ENCODE measurements around the gene USHBP1. TPM values are rescaled to one million over a fixed set of nuclear protein-coding genes. Genes with fewer than 3 reads are reported as not detected.
"Not testable (repeated sequence)": the region's sequence is repeated elsewhere in the genome, so short reads cannot be mapped to it uniquely, and the experiment has no call there.

USHBP1 gene
- total RNA-seq, 2 experiments from 2014 or later = 0.38 to 0.45 TPM

DNA sequence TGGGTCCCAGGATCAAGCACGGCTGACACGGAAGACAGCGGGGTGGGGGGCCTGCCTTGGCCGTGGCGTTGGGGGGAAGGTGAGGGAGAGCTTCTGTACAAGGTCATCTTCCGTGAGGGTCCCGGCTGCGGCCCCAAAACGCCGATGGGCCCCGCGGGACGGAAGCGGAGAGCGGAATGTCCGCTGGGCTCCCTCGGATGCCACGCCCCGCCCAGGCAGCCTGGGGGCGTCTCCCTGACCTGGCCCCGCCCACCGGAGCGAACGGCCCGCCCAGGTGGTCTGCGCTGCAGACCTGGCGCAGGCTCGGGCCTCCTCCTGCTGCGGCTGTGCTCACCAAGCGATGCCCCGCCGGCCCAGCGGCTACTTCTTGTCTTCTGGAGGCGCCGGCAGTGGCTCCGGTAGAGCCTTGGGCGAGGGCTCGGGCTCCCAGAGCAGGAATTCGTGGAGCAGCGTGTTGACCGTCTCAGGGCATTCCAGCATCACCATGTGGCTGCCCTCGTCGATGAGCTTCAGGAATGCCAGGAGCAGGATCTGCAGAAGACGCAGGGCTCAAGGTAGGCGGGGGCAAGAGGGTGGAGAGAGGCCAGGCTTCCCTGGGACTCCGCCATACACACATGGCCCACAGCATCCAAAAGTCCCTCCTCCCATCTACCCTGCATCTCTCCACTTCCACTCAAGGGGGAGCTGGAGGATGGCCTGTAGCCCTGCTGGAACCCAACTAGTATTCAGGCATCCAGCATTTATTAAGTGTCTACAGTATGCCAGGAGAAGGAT lies 27.9 kb upstream of the USHBP1 start:
- ChIA-PET CTCF (interaction anchor here (0.6 to 2.6 kb wide), 22 partner anchors 9 to 127 kb away, joined by 3 to 15 read pairs (median 4); partner anchors contain the start of genes ABHD8, ANKLE1, ANO8 and BABAM1), POLR2A (interaction anchor here (0.8 to 2.9 kb wide), 8 partner anchors 11 to 96 kb away, joined by 3 to 13 read pairs (median 4); partner anchors contain the start of genes ABHD8, ANKLE1 and DDA1)
- DNase-seq = peak; percentile 82
- H3K9me3 Mint-ChIP-seq = no peaks in the 10 kb centered on the region
- peaks cover 2% of the 10 kb centered on the region for H3K36me3 Mint-ChIP-seq (ENCODE audit: low read depth)
- peak overlapping the region; percentile 40 for H3K27ac Mint-ChIP-seq
- peaks cover 15% of the 10 kb centered on the region for H3K4me1 Mint-ChIP-seq
- peak overlapping the region; percentile 83 for H3K4me3 Mint-ChIP-seq
- H3K27me3 Mint-ChIP-seq = peaks cover 3% of the 10 kb centered on the region

DNA sequence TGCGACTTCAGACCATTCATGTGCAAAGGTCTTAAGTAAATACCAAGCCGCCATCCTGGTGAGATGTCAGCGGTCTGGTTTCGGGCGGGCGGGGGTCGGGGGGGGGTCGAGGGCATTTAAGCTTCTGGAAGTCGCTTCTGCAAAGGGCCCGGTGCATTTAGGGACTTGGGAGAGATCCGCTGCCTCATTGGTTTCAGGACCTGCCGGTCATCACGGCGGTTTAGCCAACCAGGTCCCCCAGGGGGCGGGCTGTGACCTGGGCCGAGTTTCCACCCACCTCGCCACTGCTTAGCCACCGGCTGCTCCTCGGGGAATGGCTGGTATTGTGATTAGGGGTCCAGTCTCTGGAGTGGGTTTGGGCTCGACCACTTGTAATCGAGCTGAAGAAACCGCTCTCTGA lies 24.9 kb upstream of the USHBP1 start:
- no peak overlapping the region for H3K27ac Mint-ChIP-seq
- ChIA-PET POLR2A (interaction anchor here (1.2 to 2.9 kb wide), 2 partner anchors 9 to 22 kb away, joined by 3 to 8 read pairs; partner anchors contain the start of genes ANKLE1 and BABAM1), CTCF (interaction anchor here (2.2 kb wide), 1 partner anchor 16 kb away, joined by 5 read pairs; the partner anchor contains the start of gene MRPL34)
- peak; percentile 55 for DNase-seq
- H3K9me3 Mint-ChIP-seq = no peaks in the 10 kb centered on the region
- H3K4me3 Mint-ChIP-seq = no peak overlapping the region
- peaks cover 2% of the 10 kb centered on the region for H3K36me3 Mint-ChIP-seq (ENCODE audit: low read depth)
- peaks cover 12% of the 10 kb centered on the region for H3K4me1 Mint-ChIP-seq
- peaks cover 3% of the 10 kb centered on the region for H3K27me3 Mint-ChIP-seq

DNA sequence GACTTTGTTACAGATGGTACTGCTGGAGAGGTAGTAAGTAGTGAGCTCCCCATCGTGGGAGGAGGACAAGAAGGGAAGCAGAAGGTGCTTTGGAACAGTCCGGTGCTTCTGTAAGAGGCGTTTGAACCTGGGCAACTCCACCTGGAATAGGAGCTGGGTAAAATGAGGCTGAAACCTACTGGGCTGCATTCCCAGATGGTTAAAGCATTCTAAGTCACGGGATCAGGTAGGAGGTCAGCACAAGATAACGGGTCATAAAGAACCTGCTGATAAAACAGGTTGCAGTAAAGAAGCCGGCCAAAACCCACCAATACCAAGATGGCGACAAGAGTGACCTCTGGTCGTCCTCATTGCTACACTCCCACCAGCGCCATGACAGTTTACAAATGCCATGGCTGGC lies 22.2 kb upstream of the USHBP1 start:
- Mint-ChIP-seq H3K4me1 (peaks cover 9% of the 10 kb centered on the region), H3K4me3 (no peak overlapping the region), H3K27ac (no peak overlapping the region), H3K36me3 (ENCODE audit: low read depth) (peaks cover 10% of the 10 kb centered on the region), H3K27me3 (peaks cover 3% of the 10 kb centered on the region), H3K9me3 (no peaks in the 10 kb centered on the region)
- POLR2A ChIA-PET = no interaction called here
- no peak for DNase-seq
- CTCF ChIA-PET = no interaction called here

DNA sequence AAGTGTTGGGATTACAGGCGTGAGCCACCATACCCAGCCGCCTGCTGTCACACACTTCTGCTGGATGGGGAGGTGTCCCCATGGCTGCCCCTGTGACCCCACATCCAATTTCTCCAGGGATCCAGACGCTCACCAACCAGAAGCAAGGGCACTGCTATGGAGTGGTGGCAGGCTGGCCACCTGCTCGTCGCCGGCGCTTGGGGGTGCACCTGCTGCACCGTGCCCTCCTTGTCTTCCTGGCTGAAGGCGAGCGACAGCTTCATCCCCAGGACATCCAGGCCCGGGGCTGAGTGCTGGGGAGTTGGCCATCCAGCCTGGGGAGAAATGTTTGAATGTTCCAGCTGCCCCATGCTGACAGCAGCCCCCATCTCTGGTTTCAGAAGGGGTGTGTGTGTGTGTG lies 21.7 kb upstream of the USHBP1 start:
- CTCF ChIA-PET = no interaction called here
- DNase-seq = no peak
- POLR2A ChIA-PET = no interaction called here
- H3K36me3 Mint-ChIP-seq (ENCODE audit: low read depth) = peaks cover 10% of the 10 kb centered on the region
- peaks cover 10% of the 10 kb centered on the region for H3K4me1 Mint-ChIP-seq
- H3K9me3 Mint-ChIP-seq = no peaks in the 10 kb centered on the region
- H3K27me3 Mint-ChIP-seq = peaks cover 3% of the 10 kb centered on the region
- H3K27ac Mint-ChIP-seq = no peak overlapping the region
- no peak overlapping the region for H3K4me3 Mint-ChIP-seq

DNA sequence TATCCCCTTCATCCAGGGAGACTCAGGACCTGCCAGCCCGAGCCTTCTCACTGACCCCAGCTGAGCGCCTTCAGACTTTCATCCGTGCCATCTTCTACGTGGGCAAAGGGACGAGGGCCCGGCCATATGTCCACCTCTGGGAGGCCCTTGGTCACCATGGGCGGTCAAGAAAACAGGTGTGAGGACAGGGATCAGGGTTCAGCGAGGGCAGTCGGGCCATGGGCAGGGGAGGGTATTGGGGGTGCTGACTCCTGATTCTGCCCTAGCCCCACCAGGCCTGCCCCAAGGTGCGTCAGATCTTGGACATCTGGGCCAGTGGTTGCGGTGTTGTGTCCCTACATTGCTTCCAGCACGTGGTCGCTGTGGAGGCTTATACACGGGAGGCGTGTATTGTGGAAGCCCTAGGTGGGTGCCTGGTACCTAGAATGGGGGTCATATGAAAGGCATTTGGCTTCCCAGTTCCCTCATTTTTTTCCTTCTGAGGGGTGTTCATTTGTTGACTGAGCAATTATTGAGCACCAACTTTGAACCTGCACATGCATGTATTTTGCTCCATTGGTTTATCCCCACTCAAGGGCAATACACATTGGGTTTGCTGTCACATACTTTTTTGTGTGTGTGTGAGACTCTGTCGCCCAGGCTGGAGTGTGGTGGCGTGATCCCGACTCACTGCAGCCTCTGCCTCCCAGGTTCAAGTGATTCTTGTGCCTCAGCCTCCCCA lies 21.0 kb upstream of the USHBP1 start:
- ChIA-PET CTCF (interaction anchor here (0.8 kb wide), 1 partner anchor 234 kb away, joined by 3 read pairs; no protein-coding TSS in a partner anchor), POLR2A (no interaction called here)
- Mint-ChIP-seq H3K27ac (no peak overlapping the region), H3K36me3 (ENCODE audit: low read depth) (peaks cover 10% of the 10 kb centered on the region), H3K4me3 (no peak overlapping the region), H3K9me3 (no peaks in the 10 kb centered on the region), H3K27me3 (peaks cover 3% of the 10 kb centered on the region), H3K4me1 (peaks cover 12% of the 10 kb centered on the region)
- DNase-seq = no peak

DNA sequence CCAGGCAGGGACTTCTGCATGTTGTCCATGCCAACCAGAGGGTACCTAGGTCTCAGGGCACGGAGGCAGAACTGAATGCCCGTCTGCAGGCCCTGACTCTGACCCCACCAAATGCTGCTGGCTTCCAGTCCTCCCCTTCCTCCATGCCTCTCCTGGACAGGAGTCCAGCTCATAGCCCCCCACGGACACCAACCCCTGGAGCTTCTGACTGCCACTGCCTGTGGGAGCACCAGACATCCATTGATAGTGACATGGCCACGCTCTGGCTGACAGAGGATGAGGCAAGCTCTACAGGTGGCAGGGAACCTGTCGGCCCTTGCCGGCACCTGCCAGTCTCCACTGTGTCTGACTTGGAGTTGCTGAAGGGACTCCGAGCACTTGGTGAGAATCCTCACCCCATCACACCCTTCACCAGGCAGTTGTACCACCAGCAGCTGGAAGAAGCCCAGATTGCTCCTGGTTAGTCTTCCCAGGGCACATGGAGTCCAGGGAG lies 19.0 kb upstream of the USHBP1 start:
- Mint-ChIP-seq H3K27ac (no peak overlapping the region), H3K9me3 (no peaks in the 10 kb centered on the region), H3K36me3 (ENCODE audit: low read depth) (peaks cover 10% of the 10 kb centered on the region), H3K4me3 (peak overlapping the region; percentile 40), H3K27me3 (no peaks in the 10 kb centered on the region), H3K4me1 (peaks cover 14% of the 10 kb centered on the region)
- ChIA-PET CTCF (interaction anchor here (0.8 to 5.4 kb wide), 7 partner anchors 8 to 215 kb away, joined by 3 to 64 read pairs (median 7); partner anchors contain the start of genes BABAM1, DDA1 and USHBP1), POLR2A (interaction anchor here (1.3 kb wide), 1 partner anchor 69 kb away, joined by 3 read pairs; the partner anchor contains the start of gene USE1)
- no peak for DNase-seq

DNA sequence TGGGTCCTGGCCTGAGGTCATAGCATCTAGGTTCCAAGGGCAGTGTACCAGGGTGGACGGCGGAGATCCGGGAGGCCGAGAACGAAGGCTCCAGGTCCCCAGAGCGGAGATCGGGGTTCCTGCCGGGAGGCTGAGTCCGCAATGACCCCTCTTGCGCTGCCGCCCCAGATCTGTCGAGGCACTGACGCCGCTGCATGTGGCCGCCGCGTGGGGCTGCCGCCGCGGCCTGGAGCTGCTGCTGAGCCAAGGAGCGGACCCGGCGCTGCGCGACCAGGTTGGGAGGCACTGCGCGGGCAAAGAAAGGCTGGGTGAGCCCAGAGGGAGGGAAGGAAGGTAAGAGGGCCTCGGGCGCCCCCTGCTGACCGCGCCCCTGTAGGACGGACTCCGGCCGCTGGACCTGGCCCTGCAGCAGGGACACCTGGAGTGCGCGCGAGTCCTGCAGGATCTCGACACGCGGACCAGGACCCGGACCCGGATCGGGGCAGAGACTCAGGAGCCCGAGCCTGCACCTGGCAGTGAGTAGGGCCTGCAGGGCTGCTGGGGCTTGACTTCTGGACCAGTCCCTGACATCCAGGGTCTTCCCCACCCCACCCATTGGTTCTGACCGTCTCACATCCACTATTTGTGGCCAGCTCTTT lies 18.1 kb upstream of the USHBP1 start:
- H3K9me3 Mint-ChIP-seq = no peaks in the 10 kb centered on the region

DNA sequence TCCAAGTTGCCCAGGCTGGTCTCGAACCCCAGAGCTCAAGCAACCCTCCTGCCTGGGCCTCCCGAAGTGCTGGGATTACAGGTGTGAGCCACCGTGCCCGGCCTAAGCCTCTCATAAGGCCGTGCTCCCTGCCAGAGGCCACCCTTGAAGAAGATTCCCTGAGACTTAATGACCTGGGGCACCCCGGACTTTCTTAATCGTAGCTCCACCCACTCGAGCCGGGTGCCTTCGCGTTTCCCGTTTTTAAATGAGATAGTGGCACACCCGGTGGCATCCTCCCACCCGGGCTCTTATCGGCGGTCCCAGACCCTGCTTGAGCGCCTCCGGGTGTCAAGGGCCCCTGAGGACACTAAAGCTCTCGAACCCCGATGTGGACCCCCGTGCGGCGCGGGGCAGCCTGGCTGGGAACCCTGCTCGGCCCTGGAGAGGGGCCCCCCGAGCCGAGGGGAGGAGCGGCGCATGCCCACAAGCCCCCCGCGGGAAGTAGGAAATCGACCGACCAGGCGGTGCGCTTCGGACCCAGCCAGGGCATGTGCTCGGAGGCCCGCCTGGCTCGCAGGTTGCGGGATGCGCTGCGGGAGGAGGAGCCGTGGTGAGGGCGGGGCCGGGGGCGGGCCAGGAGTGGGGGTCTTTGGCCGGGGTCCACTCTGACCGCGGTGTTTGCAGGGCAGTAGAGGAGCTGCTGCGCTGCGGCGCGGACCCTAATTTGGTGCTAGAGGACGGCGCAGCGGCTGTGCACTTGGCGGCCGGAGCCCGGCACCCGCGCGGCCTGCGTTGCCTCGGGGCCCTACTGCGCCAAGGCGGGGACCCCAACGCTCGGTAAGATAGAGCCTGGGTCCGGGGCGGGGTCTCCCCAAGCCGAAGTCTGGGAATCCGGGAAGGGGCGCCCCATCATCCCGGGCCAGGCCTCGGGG lies 17.1 kb upstream of the USHBP1 start, which contains the start of gene ANKLE1:
TSS of gene ANKLE1 (plus strand) at position 511 of the 914 bp plus-strand sequence. CDS start at position 531, 20 bp downstream.
- ChIA-PET POLR2A (interaction anchor here (0.8 to 3.5 kb wide), 12 partner anchors 8 to 205 kb away, joined by 3 to 26 read pairs (median 4); partner anchors contain the start of genes BABAM1, OCEL1 and USE1), CTCF (interaction anchor here (0.7 to 5.4 kb wide), 8 partner anchors 10 to 67 kb away, joined by 3 to 64 read pairs (median 6); partner anchors contain the start of genes BABAM1, DDA1, USE1 and USHBP1)
- peak within 1 kb of the TSS; percentile 85 for H3K4me3 Mint-ChIP-seq
- H3K27me3 Mint-ChIP-seq = no peaks in the 10 kb centered on the region
- H3K27ac Mint-ChIP-seq = peak within 1 kb of the TSS; percentile 75
- H3K36me3 Mint-ChIP-seq (ENCODE audit: low read depth) = peaks cover 20% of the 10 kb centered on the region
- H3K9me3 Mint-ChIP-seq = no peaks in the 10 kb centered on the region
- peaks cover 14% of the 10 kb centered on the region for H3K4me1 Mint-ChIP-seq
- peak; percentile 59 for DNase-seq

More for the DNA sequence above, 18.1 kb upstream of the USHBP1 start:
- Mint-ChIP-seq H3K4me3 (peak overlapping the region; percentile 85), H3K27me3 (no peaks in the 10 kb centered on the region), H3K27ac (peak overlapping the region; percentile 75), H3K36me3 (ENCODE audit: low read depth) (peaks cover 11% of the 10 kb centered on the region), H3K4me1 (peaks cover 14% of the 10 kb centered on the region)
- ChIA-PET POLR2A (interaction anchor here (1.0 to 3.5 kb wide), 9 partner anchors 10 to 206 kb away, joined by 3 to 26 read pairs (median 3); partner anchors contain the start of genes BABAM1, OCEL1 and USE1), CTCF (interaction anchor here (0.7 to 5.4 kb wide), 10 partner anchors 9 to 214 kb away, joined by 3 to 64 read pairs (median 4); partner anchors contain the start of genes BABAM1, DDA1, USE1 and USHBP1)
- DNase-seq = peak; percentile 84

DNA sequence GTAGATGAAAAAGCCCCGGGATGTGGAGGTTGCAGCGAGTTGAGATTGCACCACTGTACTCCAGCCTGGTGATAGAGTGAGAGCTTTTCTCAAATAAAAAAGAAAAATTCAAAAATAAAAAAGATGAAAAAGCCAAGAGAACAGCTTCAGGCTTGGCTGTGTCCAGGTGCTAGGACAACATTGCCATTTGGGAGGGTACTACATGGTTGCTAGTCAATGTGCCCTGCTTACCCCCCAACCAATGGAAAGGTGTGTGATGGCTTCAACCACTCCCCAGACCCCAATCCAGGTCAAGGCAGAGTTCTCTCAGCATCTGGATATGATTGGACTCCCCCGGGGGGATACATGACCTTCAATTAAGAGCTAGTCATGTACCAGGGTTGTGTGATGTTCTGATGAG lies 14.9 kb upstream of the USHBP1 start:
- peaks cover 29% of the 10 kb centered on the region for H3K36me3 Mint-ChIP-seq (ENCODE audit: low read depth)
- no peak overlapping the region for H3K4me3 Mint-ChIP-seq
- POLR2A ChIA-PET = interaction anchor here (3.5 kb wide), 1 partner anchor 12 kb away, joined by 26 read pairs; the partner anchor contains the start of gene BABAM1
- no peaks in the 10 kb centered on the region for H3K27me3 Mint-ChIP-seq
- CTCF ChIA-PET = interaction anchor here (0.6 to 5.4 kb wide), 3 partner anchors 13 to 22 kb away, joined by 3 to 64 read pairs (median 6); partner anchors contain the start of gene USHBP1
- peak overlapping the region; percentile 35 for H3K27ac Mint-ChIP-seq
- no peak for DNase-seq
- H3K4me1 Mint-ChIP-seq = peaks cover 14% of the 10 kb centered on the region
- H3K9me3 Mint-ChIP-seq = no peaks in the 10 kb centered on the region

DNA sequence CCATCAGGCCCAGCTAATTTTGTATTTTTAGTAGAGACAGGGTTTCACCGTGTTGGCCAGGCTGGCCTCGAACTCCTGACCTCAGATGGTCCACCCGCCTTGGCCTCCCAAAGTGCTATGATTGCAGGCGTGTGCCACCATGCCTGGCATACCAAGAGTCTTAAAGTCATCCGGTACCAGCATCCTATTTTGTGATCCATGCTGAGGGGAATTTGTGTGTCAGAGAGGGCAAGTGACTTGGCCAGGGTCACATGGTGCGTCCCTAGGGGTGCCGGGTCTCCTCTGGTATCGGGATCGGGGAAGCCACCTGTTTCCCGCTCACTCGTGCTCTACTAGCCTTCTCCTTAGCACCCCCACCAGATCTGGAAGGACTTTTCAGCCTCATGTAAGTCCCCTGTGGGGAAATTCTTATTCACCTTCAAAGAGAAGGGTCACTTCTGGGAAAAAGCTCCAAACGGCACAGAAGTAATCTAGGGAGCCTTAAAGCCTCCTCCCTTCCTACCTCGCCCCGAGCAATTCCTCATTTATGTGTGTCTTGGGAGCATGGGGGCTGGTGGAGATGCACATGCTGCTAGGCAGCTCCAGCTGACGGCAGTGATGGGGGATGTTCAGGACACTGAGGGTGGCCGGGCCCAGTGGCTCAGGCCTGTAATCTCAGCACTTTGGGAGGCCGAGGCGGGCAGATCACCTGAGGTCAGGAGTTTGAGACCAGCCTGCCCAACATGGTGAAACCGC lies 11.1 kb upstream of the USHBP1 start:
- POLR2A ChIA-PET = interaction anchor here (1.0 kb wide), 1 partner anchor 11 kb away, joined by 3 read pairs; the partner anchor contains the start of gene USHBP1
- Mint-ChIP-seq H3K27me3 (no peaks in the 10 kb centered on the region), H3K36me3 (ENCODE audit: low read depth) (peaks cover 34% of the 10 kb centered on the region), H3K4me1 (peaks cover 2% of the 10 kb centered on the region), H3K9me3 (no peaks in the 10 kb centered on the region), H3K27ac (no peak overlapping the region), H3K4me3 (no peak overlapping the region)
- CTCF ChIA-PET = no interaction called here
- no peak for DNase-seq

DNA sequence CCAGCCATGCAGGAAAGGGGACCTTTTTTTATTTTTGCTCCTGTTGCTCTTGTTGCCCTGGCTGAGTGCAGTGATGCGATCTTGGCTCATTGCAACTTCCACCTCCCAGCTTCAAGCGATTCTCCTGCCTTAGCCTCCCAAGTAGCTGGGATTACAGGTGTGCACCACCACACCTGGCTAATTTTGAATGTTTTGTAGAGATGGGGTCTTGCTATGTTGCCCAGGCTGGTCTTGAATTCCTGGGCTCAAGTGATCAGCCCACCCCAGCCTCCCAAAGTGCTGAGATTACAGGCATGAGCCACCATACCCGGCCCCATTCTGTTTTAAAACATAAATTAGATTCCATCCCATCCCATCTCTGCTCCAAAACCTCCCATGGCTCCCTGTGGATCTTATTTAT lies 10.3 kb upstream of the USHBP1 start:
- H3K27ac Mint-ChIP-seq, H3K4me1 Mint-ChIP-seq, H3K9me3 Mint-ChIP-seq, POLR2A ChIA-PET, H3K27me3 Mint-ChIP-seq, DNase-seq, CTCF ChIA-PET, H3K4me3 Mint-ChIP-seq: not testable (repeated sequence)
- H3K36me3 Mint-ChIP-seq (ENCODE audit: low read depth) = peaks cover 37% of the 10 kb centered on the region
